OCI-LY3 (cell line): ENCODE measurements around the gene LTBR.

Experiments used
- H2AFZ ChIP-seq: fragments of 200-600, 300-600 bp; shearing (Covaris generic); 2 replicates; pipeline ENCODE4 v1.6.0; 2014; ENCODE audit warnings: antibody characterized with exemption, low read depth, low read length
- H3K27ac ChIP-seq: fragments of 200-600, 300-600 bp; sonication (generic); 2 replicates; pipeline ENCODE4 v1.5.1; 2014; ENCODE audit warnings: mild to moderate bottlenecking, low read length, moderate library complexity, mixed read lengths
- H3K27me3 ChIP-seq: fragments of 200-600, 300-600 bp; sonication (generic); 2 replicates; pipeline ENCODE4 v1.6.1; 2014; ENCODE audit warnings: low read depth, low read length, mixed read lengths
- H3K36me3 ChIP-seq: fragments of 200-600, 300-600 bp; sonication (generic); replicated peaks from 2 replicates; pipeline ENCODE3; 2014; ENCODE audit warnings: low read depth, low read length, mixed read lengths
- H3K4me1 ChIP-seq: fragments of 300-600, 200-600 bp; sonication (generic); 2 replicates; pipeline ENCODE4 v1.6.1; 2014; ENCODE audit warnings: low read length, mixed read lengths
- H3K4me2 ChIP-seq: fragments of 200-600, 300-600 bp; sonication (generic); 2 replicates; pipeline ENCODE4 v1.6.1; 2014; ENCODE audit warnings: low read length, mixed read lengths
- H3K4me3 ChIP-seq: fragments of 300-600, 200-600 bp; sonication (generic); 2 replicates; pipeline ENCODE4 v1.5.1; 2014; ENCODE audit warnings: antibody characterized with exemption, mild to moderate bottlenecking, low read length, moderate library complexity
- H3K79me2 ChIP-seq: fragments of 300-600, 200-600 bp; shearing (Covaris generic); 2 replicates; pipeline ENCODE4 v1.6.1; 2014; ENCODE audit warnings: mild to moderate bottlenecking, low read length, mixed read lengths
- H3K9ac ChIP-seq: fragments of 300-600, 200-600 bp; shearing (Covaris generic); 2 replicates; pipeline ENCODE4 v1.6.0; 2014; ENCODE audit warnings: mild to moderate bottlenecking, low read length, moderate library complexity
- H3K9me3 ChIP-seq: fragments of 200-600, 300-600 bp; shearing (Covaris generic); 2 replicates; pipeline ENCODE4 v1.6.1; 2014; ENCODE audit warnings: low read length, mixed read lengths; ENCODE audit not compliant: insufficient read depth
- H4K20me1 ChIP-seq: fragments of 200-600, 300-600 bp; sonication (generic); 2 replicates; pipeline ENCODE4 v1.6.1; 2016; ENCODE audit warnings: low read length, mixed read lengths; ENCODE audit not compliant: insufficient read depth
- EZH2phosphoT487 ChIP-seq: fragments of 200-600 bp; shearing (Covaris generic); IDR thresholded peaks from 2 replicates; pipeline ENCODE4 v1.6.1; 2018; ENCODE audit warnings: antibody characterized with exemption, mixed run types, low read depth
- TF ChIP-seq, protein P1 (sequence below): fragments of 200-600, 300-600 bp; sonication (generic); IDR thresholded peaks from 2 replicates; pipeline ENCODE4 v1.5.1; 2014; ENCODE audit warnings: antibody characterized with exemption, low read length, low read depth

Gene LTBR

DNA sequence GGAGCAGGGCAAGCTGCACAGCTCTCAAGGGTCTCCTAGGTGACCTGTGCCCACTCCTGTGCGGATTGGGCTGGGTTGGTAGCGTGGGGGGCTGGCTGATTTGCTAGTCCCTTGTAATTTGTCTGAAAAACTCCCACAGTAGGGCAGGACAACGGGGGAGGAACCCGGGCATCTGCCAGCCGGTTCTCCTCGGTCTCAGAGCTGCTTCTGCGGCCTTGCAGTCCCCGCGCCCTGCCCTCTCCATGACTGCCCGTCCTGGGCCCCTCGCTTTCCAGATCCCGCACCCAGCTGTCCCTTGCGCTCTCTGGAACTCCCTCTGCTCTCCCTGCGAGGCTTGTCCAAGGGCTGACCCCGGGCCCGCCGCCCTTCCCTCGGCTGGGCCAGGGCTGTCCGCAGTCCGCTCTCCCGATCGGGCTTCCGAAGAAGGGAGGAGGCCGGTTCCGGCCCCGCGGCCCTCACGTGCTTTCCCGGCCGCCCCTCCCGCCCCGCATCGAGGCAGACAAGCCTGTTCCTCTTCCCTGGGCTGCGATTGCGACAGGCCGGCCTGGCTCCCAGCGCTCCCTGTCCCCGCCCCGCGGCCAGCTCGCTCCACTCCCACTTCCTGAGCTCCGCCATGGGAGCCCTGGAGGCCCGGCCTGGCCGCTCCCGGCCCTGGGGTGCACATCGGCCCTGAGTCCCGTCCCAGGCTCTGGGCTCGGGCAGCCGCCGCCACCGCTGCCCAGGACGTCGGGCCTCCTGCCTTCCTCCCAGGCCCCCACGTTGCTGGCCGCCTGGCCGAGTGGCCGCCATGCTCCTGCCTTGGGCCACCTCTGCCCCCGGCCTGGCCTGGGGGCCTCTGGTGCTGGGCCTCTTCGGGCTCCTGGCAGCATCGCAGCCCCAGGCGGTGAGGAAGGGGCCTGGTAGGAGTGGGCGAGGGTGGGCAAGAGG, at the start of gene LTBR:
TSS of gene LTBR (plus strand) at position 591 of the 927 bp plus-strand sequence. CDS start at position 788, 197 bp downstream.
- Histone ChIP-seq H3K4me2 (no peak within 1 kb of the TSS), H3K9me3 (no peaks in the 10 kb centered on the region), H3K4me3 (no peak within 1 kb of the TSS), H3K4me1 (peaks cover under 1% of the 10 kb centered on the region; the same call in 1 of the 2 replicates), H4K20me1 (no peaks in the 10 kb centered on the region), H3K79me2 (no peaks in the 10 kb centered on the region), H3K9ac (no peak within 1 kb of the TSS), H3K27me3 (peaks cover 47% of the 10 kb centered on the region), H3K27ac (no peak within 1 kb of the TSS), H3K36me3 (no peaks in the 10 kb centered on the region), H2AFZ (no peak within 1 kb of the TSS)
- no peak for TF ChIP-seq EZH2phosphoT487
- TF ChIP-seq, protein P1, sequence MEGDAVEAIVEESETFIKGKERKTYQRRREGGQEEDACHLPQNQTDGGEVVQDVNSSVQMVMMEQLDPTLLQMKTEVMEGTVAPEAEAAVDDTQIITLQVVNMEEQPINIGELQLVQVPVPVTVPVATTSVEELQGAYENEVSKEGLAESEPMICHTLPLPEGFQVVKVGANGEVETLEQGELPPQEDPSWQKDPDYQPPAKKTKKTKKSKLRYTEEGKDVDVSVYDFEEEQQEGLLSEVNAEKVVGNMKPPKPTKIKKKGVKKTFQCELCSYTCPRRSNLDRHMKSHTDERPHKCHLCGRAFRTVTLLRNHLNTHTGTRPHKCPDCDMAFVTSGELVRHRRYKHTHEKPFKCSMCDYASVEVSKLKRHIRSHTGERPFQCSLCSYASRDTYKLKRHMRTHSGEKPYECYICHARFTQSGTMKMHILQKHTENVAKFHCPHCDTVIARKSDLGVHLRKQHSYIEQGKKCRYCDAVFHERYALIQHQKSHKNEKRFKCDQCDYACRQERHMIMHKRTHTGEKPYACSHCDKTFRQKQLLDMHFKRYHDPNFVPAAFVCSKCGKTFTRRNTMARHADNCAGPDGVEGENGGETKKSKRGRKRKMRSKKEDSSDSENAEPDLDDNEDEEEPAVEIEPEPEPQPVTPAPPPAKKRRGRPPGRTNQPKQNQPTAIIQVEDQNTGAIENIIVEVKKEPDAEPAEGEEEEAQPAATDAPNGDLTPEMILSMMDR = no peak

DNA sequence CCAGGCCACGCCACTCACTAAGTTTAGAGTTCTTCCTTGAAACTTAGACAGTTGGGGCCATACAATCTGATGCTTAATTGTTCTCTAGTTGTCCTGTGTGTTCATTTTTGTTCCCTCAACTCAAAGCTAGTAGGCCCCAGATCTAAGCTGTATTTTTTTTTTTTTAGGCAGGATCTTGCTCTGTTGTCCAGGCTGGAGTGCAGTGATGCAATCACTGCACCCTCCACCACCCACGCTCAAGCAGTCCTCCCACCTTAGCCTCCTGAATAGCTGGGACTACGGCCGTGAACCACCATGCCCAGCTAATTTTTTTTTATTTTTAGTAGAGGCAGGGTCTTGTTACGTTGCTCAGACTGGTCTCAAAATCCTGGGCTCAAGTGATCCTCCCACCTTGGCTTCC, 49.6 kb upstream of the LTBR start:
- no peak overlapping the region for H2AFZ ChIP-seq
- H3K27me3 ChIP-seq = peaks cover 37% of the 10 kb centered on the region
- H3K9me3 ChIP-seq = no peaks in the 10 kb centered on the region
- peaks cover 20% of the 10 kb centered on the region for H3K4me1 ChIP-seq
- H3K27ac ChIP-seq = no peak overlapping the region
- H3K4me2 ChIP-seq = no peak overlapping the region
- no peaks in the 10 kb centered on the region for H4K20me1 ChIP-seq
- TF ChIP-seq EZH2phosphoT487 = no peak
- TF ChIP-seq, protein P1 = no peak
- H3K9ac ChIP-seq = no peak overlapping the region
- H3K4me3 ChIP-seq = no peak overlapping the region
- H3K79me2 ChIP-seq = no peaks in the 10 kb centered on the region
- H3K36me3 ChIP-seq = no peaks in the 10 kb centered on the region

DNA sequence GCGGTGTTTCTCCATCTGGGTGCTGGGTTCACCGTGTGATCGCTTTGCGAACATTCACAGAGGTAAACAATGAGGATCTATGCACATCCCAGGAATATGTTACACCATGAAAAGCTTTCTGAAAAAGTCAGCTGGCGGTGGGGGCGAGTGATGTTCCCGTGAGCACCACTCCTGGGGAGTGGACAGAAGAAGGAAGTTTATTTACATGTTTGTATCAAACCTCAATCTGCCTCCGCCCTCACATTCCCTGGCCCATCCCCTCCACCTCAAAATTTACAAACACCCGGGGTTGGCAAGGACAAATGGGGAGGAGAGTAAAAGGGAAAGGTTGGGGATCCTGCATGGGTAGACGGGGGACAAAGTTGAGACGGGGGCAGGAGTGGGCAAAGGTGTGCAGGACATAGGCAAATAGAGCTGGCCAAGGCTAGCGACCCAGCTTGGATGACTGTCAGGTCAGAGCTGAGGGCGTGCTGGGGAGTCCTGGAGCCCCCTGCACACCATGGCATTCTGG, 49.0 kb upstream of the LTBR start:
- no peaks in the 10 kb centered on the region for H3K9me3 ChIP-seq
- peaks cover 44% of the 10 kb centered on the region for H3K27me3 ChIP-seq
- peaks cover 15% of the 10 kb centered on the region for H3K4me1 ChIP-seq
- H3K4me3 ChIP-seq = no peak overlapping the region
- no peak overlapping the region for H3K27ac ChIP-seq
- H3K79me2 ChIP-seq = no peaks in the 10 kb centered on the region
- H4K20me1 ChIP-seq = no peaks in the 10 kb centered on the region
- H3K4me2 ChIP-seq = no peak overlapping the region
- H3K36me3 ChIP-seq = no peaks in the 10 kb centered on the region
- TF ChIP-seq EZH2phosphoT487 = no peak
- TF ChIP-seq, protein P1 = no peak
- H3K9ac ChIP-seq = no peak overlapping the region
- H2AFZ ChIP-seq = no peak overlapping the region

DNA sequence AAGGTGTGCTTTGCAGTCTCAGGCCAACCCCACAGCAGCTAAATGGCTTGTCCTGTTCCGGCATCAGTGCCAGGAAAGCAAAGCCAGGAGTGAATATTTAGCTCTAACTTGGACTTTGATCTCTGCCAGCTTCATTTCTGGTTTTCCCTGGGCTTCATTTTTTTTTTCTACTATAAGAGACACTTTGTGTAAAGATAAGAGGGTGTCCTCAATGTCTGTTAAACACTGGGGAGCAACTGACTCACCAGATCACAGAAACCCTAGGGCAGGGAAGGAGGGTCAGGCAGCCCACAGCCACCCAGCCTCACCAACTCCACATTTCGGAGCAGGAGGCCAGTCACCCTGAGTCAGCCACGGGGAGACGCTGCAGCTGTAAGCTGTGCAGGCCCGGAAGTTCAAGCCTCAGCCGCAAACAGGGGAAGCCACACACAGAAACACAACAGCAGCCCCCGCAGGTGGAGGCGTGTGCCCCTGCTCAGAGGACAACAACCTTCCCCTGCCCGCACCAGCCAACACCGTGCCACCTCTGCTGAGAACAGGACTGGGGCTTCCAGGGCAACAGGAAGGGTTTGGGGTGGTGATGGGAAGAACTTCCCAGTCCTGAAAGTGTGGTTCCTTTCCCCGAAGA, 48.4 kb upstream of the LTBR start:
- no peak overlapping the region for H3K27ac ChIP-seq
- H4K20me1 ChIP-seq = no peaks in the 10 kb centered on the region
- H2AFZ ChIP-seq = peak overlapping the region; percentile 18
- no peaks in the 10 kb centered on the region for H3K79me2 ChIP-seq
- H3K4me2 ChIP-seq = peak overlapping the region; percentile 24
- no peaks in the 10 kb centered on the region for H3K9me3 ChIP-seq
- H3K9ac ChIP-seq = no peak overlapping the region
- peaks cover 49% of the 10 kb centered on the region for H3K27me3 ChIP-seq
- H3K36me3 ChIP-seq = no peaks in the 10 kb centered on the region
- TF ChIP-seq, protein P1 = peak; percentile 39
- no peak for TF ChIP-seq EZH2phosphoT487
- peaks cover 9% of the 10 kb centered on the region for H3K4me1 ChIP-seq
- H3K4me3 ChIP-seq = no peak overlapping the region
